Left lobe of liver (tissue), 2 donors: Measurements from ENCODE around the gene PDSS1. TPM values are rescaled to one million over a fixed set of nuclear protein-coding genes. Genes with fewer than 3 reads are reported as not detected.
A peak's percentile ranks its signal among the peaks of the same experiment; 100 is the strongest.
"Not testable (repeated sequence)": the region's sequence is repeated elsewhere in the genome, so short reads cannot be mapped to it uniquely, and the experiment has no call there.

Experiments
- ATAC-seq: fragments of 200-7000 bp; cut with Tn5 transposase; one replicate; pipeline ENCODE4 v1.9.1; 2020; ENCODE audit warnings: mild to moderate bottlenecking, moderate library complexity
- DNase-seq: peaks from one replicate; pipeline ENCODE4 v3.0.0-alpha.2; 2020; ENCODE audit warnings: low spot score
- total RNA-seq: library from RNA; stranded (reverse); gene quantifications from one replicate; pipeline ENCODE4 v1.2.1, GENCODE V29; 2021
- donor health status: DM: no; HTN: no; CAD: no; lungs with moderate emphysema.
- donor health status: DM: no; HTN: yes; CAD: no.

PDSS1 gene
- total RNA-seq, result 4.3 TPM

- DNase-seq (peak; percentile 82), ATAC-seq (peak; percentile 94)
Observed at GRCh38 chr10:26697163-26697921, at the start of gene PDSS1. PDSS1 (plus strand) TSS chr10:26697701; CDS start chr10:26697712, 11 bp downstream.

DNA sequence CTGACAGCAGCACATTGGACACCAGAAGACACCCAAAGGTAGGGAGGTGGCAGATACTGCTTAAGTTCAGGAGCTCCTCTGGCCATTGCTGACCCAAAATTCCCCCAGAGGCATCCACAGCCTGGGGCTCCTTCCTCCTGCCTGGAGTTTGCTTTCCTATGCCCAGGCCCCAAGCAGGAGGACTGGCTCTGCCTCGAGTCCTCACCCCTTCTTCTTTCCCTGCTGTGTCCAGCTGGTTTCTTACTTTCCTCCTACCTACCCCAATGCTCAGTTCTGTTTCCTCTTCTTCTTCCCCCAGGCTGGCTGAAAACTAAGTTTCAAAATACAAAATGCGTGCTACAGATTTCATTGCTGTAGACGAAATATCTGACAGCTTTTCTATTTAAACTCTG lies 49.3 kb upstream of the PDSS1 start:
- not testable (repeated sequence) for DNase-seq, ATAC-seq

DNA sequence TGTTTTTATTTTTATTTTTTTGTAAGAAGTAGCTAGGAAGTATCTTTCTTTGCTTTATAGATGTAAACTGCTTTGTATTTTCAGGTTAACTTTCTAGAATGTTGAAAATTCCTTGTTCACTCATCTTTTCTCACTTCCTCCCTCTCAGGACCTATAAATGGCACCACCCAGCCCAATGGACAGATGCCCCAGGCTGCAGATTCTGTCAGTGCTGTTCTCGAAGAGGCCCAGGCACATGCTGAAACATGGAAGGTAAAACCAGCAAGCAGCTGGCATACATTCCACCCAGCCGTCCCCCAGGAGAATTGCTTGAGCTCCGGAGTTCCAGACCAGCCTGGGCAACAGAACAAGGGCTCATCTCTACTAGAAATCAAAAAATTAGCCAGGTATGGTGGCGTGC lies 47.1 kb upstream of the PDSS1 start:
- no peak for ATAC-seq
- no peak for DNase-seq

DNA sequence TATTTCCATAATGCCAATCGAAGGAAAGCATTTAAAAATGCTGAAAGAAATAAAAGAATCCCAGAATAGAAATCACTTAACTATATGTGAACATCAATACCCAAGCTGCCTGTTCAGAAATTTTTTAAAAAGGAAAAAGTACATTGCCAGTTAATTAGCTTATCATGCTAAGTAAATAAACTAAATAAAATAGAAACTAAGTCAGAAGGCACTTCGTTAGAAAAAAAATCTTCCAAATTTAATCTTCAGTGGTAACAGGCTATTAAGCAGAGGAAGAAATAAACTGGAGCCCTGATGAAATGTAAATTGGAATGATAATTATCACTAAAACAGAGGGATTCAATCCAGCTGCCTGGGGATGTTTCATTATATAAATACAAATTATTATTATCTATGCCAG lies 46.0 kb upstream of the PDSS1 start:
- not testable (repeated sequence) for DNase-seq, ATAC-seq

DNA sequence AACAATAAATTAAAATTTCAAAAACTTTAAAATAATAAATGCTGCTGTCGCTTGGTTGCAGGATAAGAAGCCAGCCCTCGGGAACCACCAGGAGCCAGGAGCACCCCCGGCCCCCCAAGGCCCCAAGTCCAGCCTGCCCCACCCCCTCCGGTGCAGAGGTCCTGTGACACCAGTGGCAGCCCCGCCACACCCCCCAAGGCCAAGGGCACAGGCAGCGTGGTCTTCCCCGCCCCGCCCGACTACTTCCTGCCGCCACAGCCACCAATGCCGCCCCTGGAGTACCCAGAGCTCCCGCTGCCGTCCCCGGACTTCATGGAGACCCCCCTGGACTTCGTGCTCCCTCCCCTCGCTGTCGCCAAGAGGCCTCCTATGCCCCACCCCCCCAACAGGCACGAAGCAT lies 44.5 kb upstream of the PDSS1 start:
- no peak for ATAC-seq
- no peak for DNase-seq

- ATAC-seq, result no peak
- no peak for DNase-seq
Observed at GRCh38 chr10:26655746-26656145, 41.8 kb upstream of the PDSS1 start.

DNA sequence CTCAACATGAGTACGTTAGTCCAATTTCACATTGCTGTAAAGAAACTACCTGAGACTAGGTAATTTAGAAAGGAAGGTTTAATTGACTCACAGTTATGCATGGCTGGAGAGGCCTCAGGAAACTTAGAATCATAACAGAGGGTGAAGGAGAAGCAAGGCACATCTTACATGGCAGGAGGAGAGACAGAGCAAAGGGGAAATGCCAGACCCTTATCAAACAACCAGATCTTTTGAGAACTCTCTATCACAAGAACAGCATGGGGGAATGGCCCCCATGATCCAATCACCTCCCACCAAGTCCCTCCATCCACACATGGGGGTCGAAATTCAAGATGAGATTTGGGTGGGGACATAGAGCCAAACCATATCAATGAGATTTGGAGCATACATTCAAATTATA lies 34.6 kb upstream of the PDSS1 start:
- no peak for ATAC-seq
- no peak for DNase-seq

DNA sequence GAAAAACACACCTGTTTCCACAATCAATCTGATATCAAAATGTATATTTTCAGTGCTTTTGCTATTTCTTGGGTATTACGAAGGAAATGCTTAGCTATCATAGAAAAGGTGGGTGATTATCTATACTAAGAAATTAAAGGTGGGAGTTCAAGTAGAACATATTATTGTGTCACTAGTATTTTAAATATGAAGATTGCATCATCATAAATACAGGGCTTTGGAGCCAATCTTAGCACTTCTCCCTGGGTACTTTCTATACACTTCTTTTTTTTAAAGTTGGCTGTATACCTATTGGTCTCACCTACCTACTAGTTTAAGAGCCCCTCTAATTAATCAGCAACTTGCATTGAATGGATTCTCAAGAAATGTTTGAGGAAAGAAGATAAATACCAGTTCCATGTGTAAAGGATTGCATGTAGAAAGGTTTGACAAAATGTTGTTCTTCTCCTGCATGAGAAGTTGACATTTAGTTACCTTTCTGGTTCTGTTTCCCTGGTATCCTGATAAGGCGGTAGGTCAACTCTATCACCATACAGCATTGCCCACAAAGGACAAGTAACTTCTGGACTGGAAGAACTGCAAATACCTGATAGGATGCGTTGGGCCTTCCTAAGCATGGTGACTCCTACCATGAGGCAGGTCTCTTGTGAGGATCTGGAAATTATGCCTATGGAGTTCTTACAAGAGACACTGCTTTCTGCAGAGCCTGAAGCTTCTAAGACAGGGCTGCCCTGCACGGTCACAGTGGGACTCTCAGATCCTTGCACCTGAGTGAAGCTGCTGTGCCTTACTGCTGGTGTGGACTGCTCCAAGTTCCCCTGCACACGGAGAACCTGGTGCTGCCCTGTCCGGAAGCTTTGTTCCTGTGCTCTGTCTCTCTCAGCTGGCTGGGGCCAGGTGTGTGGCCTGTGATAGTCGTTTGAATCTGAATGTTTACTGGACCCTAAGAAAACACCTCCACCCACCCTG lies 32.1 kb upstream of the PDSS1 start:
- ATAC-seq (no peak), DNase-seq (no peak)

- DNase-seq (no peak), ATAC-seq (no peak)
Observed at GRCh38 chr10:26675873-26676257, 21.6 kb upstream of the PDSS1 start.

GRCh38 chr10:26679588-26679987 lies 17.9 kb upstream of the PDSS1 start:
- no peak for DNase-seq
- ATAC-seq, result no peak

GRCh38 chr10:26681076-26681475 lies 16.4 kb upstream of the PDSS1 start:
- ATAC-seq (no peak), DNase-seq (no peak)

DNA sequence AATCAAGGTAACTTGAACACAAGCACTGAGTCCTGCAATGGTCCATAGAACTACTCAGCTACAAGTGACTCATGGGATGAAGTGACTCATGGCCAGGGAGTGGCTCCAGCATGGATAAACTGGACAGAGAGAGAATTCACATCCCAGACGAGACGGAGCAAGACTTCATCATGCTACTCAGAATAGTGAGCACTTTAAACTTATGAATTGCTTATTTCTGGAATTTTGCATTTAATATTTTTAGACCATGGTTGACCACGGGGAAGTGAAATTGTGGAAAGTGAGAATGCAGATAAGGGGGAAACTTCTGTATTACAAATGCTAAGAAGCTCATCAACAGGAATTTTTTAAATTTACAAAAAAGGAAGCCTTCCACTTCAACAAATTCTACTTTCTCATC lies 15.5 kb upstream of the PDSS1 start:
- not testable (repeated sequence) for ATAC-seq

DNA sequence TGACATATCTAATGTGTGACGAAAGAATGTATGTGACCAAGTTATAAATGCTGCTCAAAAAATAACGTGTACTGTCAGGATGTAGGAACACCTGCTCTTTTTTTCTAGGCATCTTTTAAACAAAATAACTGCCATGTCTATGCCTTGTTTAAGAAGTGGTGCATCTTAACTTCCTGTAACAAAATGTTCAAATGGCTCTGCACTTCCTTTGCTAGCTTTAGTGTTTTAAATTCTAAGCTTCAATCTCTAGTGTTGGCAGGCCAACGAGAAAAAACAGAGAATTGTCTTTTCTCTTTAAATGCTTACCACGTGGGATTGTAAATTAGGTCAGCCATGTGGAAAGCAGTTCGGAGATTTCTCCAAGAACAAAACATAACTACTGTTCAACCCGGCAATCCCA lies 14.6 kb upstream of the PDSS1 start:
- DNase-seq (no peak), ATAC-seq (no peak)

More for the DNA sequence above, 15.5 kb upstream of the PDSS1 start:
- not testable (repeated sequence) for DNase-seq

DNA sequence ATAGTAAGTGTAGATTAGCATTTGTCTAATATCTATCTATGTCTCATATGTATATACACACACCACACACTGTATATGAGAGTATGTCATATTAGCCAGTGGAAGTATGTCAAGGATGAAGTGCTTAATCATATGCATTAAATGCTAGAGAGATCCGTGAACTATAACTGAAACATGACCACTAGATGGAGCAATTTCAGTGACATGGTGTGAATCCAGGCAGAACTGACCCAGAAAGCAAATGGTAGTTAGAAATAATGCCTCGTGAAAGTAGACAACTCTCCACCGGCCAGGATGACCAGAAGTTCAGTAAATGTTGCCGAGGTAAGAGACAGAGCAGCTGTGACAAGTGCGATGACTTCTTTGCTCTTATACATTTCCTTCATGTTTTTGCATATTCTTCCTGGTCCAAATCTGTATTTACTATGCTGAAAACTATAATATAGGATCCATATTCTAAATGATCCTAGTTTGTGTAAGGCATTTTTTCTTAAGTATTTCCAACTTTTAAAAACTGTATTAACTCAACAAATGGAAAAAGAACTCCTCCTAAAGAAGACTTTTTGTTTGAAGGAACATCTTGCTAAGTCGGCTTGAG lies 12.7 kb upstream of the PDSS1 start:
- ATAC-seq, result peak; percentile 98

GRCh38 chr10:26685441-26685840 lies 12.1 kb upstream of the PDSS1 start:
- DNase-seq (no peak), ATAC-seq (no peak)

More for the DNA sequence above, 12.7 kb upstream of the PDSS1 start:
- not testable (repeated sequence) for DNase-seq

DNA sequence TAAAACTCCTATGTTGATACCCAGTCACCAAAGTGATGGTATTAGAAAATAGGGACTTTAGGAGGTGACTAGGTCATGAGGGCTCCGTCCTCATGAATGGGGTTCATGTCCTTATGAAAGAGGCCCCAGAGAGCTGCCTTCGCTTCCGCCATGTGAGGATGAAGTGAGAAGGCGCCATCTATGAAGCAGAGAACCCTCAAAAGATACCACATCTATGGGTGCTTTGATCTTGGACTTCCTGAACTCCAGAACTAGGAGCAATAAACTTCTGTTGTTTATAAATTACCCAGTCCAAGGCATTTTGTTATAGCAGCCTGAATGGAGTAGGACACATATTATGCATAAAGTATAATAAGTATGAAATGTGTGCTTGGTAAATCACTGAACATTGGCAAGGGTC lies 8.1 kb upstream of the PDSS1 start:
- DNase-seq, result no peak
- ATAC-seq, result no peak

- DNase-seq, result no peak
- no peak for ATAC-seq
Observed at GRCh38 chr10:26690731-26691475, 6.6 kb upstream of the PDSS1 start.

GRCh38 chr10:26694536-26694935 lies 3.0 kb upstream of the PDSS1 start:
- ATAC-seq, DNase-seq: not testable (repeated sequence)

GRCh38 chr10:26696786-26697162 lies 727 bp upstream of the PDSS1 start:
- DNase-seq (no peak), ATAC-seq (no peak)

DNA sequence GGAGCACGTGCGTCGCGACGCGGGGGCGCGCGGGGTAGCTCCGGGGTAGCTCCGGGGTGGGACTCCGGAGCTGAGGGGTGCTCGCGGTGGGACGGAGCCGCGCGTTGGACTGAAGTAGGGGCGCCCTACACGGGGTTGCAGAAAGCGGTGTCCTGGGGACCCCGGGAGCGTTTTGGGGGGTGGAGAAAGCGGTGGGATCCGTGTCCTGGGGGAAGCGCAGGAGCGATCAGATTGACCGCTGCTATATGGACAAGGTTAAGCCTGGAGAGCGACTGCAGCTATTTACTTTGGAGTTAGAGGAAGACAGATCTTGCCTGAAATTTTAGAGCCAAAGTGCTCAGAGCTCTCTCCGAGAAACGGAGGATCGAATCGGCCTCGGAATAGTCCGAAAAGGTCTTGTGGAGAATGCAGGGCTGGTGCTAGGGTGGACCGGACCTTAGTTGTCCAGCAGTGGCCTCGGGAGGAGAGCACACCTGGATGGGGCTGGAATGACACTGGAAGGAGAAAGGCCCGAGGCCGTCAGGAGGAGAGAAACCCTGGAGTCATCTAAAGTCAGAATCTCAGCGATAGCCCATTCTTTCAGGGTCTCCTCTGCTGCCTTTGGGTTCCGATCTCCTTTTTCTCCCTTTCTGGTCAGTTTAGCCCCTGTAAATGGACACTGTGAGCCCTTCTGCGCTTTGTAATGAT lies 564 bp downstream of the PDSS1 start:
- ATAC-seq, result peak; percentile 4

More for the DNA sequence above, 564 bp downstream of the PDSS1 start:
- DNase-seq, result no peak
